Measurements from ENCODE around the gene ENKUR.
"Not testable (repeated sequence)": the region's sequence is repeated elsewhere in the genome, so short reads cannot be mapped to it uniquely, and the experiment has no call there.

Gene ENKUR

GRCh38 chr10:24961582-24961981, 54.4 kb downstream of the ENKUR start:
- DNase-seq (ENCODE audit: low spot score), result no peak
- H3K27ac ChIP-seq, result no peak overlapping the region
- H3K4me3 ChIP-seq, result no peak overlapping the region
- TF ChIP-seq CTCF (IDR thresholded peaks at IDR 0.05), result no peak

- no peak for DNase-seq (ENCODE audit: low spot score)
- no peak overlapping the region for H3K4me3 ChIP-seq
- peak overlapping the region; percentile 18 to 82 for H3K27ac ChIP-seq
- no peak for TF ChIP-seq CTCF (IDR thresholded peaks at IDR 0.05)
Measured at GRCh38 chr10:24959382-24959730, 56.6 kb downstream of the ENKUR start.

- TF ChIP-seq CTCF (IDR thresholded peaks at IDR 0.05), result no peak
- peak overlapping the region; percentile 44 for H3K4me3 ChIP-seq
- H3K27ac ChIP-seq, result peak overlapping the region; percentile 18 to 82
- no peak for DNase-seq (ENCODE audit: low spot score)
Measured at GRCh38 chr10:24958721-24959381, 57.1 kb downstream of the ENKUR start.

GRCh38 chr10:24958091-24958720, 57.8 kb downstream of the ENKUR start:
- Histone ChIP-seq H3K27ac (peak overlapping the region; percentile 66 to 82), H3K4me3 (peak overlapping the region; percentile 44)
- TF ChIP-seq CTCF (IDR thresholded peaks at IDR 0.05), result no peak
- DNase-seq (ENCODE audit: low spot score), result no peak

- not testable (repeated sequence) for DNase-seq (ENCODE audit: low spot score); H3K4me3 ChIP-seq
- H3K27ac ChIP-seq, result peak overlapping the region; percentile 66 to 71
Measured at GRCh38 chr10:24957624-24958051, 58.3 kb downstream of the ENKUR start.

GRCh38 chr10:24953675-24954074, 62.3 kb downstream of the ENKUR start:
- Histone ChIP-seq H3K27ac (peak overlapping the region in 1 of 2 donors; percentile 30), H3K4me3 (no peak overlapping the region)
- TF ChIP-seq CTCF (IDR thresholded peaks at IDR 0.05), result no peak
- no peak for DNase-seq (ENCODE audit: low spot score)

GRCh38 chr10:24952707-24953645, 63.0 kb downstream of the ENKUR start:
- DNase-seq (ENCODE audit: low spot score), result peak; percentile 77
- TF ChIP-seq CTCF (IDR thresholded peaks at IDR 0.05), result peak; percentile 24
- Histone ChIP-seq H3K27ac (peak overlapping the region; percentile 70 to 88), H3K4me3 (peak overlapping the region; percentile 86)
